Nephron progenitor cell (in vitro differentiated cells): Measurements from ENCODE around the gene PCDHB5.
"Not testable (repeated sequence)": the region's sequence is repeated elsewhere in the genome, so short reads cannot be mapped to it uniquely, and the experiment has no call there.

Experiments
- DNase-seq: peaks from one replicate; pipeline ENCODE4 v3.0.0; 2021
- H3K27ac Mint-ChIP-seq: 2 replicates; pipeline ENCODE4 v1.8.0; 2021; ENCODE audit warnings: mild to moderate bottlenecking, moderate library complexity, mixed read lengths
- H3K27me3 Mint-ChIP-seq: 2 replicates; pipeline ENCODE4 v1.8.0; 2021; ENCODE audit warnings: mild to moderate bottlenecking, low read depth, mixed read lengths; ENCODE audit not compliant: poor library complexity
- H3K36me3 Mint-ChIP-seq: 2 replicates; pipeline ENCODE4 v1.8.0; 2021; ENCODE audit warnings: low read depth, mixed read lengths
- H3K4me1 Mint-ChIP-seq: 2 replicates; pipeline ENCODE4 v1.8.0; 2021; ENCODE audit warnings: mixed read lengths
- H3K4me3 Mint-ChIP-seq: 2 replicates; pipeline ENCODE4 v1.8.0; 2021; ENCODE audit warnings: mild to moderate bottlenecking, moderate library complexity, mixed read lengths
- H3K9me3 Mint-ChIP-seq: 2 replicates; pipeline ENCODE4 v1.8.0; 2021; ENCODE audit warnings: mild to moderate bottlenecking, moderate library complexity, mixed read lengths
- CTCF ChIP-seq: fragments of 200-600 bp; sonication (generic); IDR thresholded peaks from 2 replicates; pipeline ENCODE4 v1.5.0; 2021; ENCODE audit warnings: antibody characterized with exemption

PCDHB5 gene

GRCh38 chr5:141135030-141135717 is at the start of gene PCDHB5:
TSS of gene PCDHB5 (plus strand) at chr5:141135206. CDS start at chr5:141135435, 229 bp downstream.
- peaks cover 3% of the 10 kb centered on the region for H3K27me3 Mint-ChIP-seq
- H3K36me3 Mint-ChIP-seq: peaks cover 87% of the 10 kb centered on the region
- peak; percentile 14 for DNase-seq
- peaks cover 92% of the 10 kb centered on the region for H3K9me3 Mint-ChIP-seq
- H3K4me3 Mint-ChIP-seq: peak within 1 kb of the TSS; percentile 88
- TF ChIP-seq CTCF: no peak
- H3K4me1 Mint-ChIP-seq: no peaks in the 10 kb centered on the region
- peak within 1 kb of the TSS; percentile 85 for H3K27ac Mint-ChIP-seq

DNA sequence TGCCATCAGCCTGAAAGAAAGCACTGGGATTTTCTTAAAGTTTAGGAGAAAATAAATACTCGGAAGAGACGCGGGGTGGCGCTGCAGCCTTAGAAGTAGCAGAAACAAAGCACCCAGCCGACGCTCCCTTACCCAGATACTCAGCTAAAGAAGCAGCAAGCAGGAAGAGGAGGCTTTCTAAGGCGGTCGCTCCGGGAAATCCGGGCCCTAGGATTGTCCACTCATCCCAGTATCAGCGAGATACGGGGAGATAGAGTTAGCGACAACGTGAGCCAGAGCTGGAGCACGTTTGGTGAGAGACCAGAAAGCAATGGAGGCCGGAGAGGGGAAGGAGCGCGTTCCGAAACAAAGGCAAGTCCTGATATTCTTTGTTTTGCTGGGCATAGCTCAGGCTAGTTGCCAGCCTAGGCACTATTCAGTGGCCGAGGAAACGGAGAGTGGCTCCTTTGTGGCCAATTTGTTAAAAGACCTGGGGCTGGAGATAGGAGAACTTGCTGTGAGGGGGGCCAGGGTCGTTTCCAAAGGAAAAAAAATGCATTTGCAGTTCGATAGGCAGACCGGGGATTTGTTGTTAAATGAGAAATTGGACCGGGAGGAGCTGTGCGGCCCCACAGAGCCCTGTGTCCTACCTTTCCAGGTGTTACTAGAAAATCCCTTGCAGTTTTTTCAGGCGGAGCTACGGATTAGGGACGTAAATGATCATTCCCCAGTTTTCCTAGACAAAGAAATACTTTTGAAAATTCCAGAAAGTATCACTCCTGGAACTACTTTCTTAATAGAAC is 40.3 kb upstream of the PCDHB5 start, which contains the start of gene PCDHB2:
TSS of gene PCDHB2 (plus strand) at position 135 of the 782 bp plus-strand sequence. CDS start at position 311, 176 bp downstream.
- Mint-ChIP-seq H3K4me1 (peaks cover 12% of the 10 kb centered on the region), H3K36me3 (peaks cover 53% of the 10 kb centered on the region), H3K27me3 (peaks cover 12% of the 10 kb centered on the region), H3K4me3 (peak within 1 kb of the TSS; percentile 99), H3K9me3 (peaks cover 67% of the 10 kb centered on the region), H3K27ac (peak within 1 kb of the TSS; percentile 99)
- DNase-seq: peak; percentile 80
- peak; percentile 76 for TF ChIP-seq CTCF

DNA sequence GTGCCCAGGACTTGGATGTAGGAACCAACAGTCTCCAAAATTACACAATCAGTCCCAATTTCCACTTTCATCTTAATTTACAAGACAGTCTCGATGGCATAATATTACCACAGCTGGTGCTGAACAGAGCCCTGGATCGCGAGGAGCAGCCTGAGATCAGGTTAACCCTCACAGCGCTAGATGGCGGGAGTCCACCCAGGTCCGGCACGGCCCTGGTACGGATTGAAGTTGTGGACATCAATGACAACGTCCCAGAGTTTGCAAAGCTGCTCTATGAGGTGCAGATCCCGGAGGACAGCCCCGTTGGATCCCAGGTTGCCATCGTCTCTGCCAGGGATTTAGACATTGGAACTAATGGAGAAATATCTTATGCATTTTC is 39.8 kb upstream of the PCDHB5 start:
- no peak for DNase-seq
- Mint-ChIP-seq H3K4me1 (peaks cover 12% of the 10 kb centered on the region), H3K27ac (no peak overlapping the region), H3K9me3 (peaks cover 73% of the 10 kb centered on the region), H3K36me3 (peaks cover 59% of the 10 kb centered on the region), H3K4me3 (peak overlapping the region; percentile 99), H3K27me3 (peaks cover 10% of the 10 kb centered on the region)
- no peak for TF ChIP-seq CTCF

DNA sequence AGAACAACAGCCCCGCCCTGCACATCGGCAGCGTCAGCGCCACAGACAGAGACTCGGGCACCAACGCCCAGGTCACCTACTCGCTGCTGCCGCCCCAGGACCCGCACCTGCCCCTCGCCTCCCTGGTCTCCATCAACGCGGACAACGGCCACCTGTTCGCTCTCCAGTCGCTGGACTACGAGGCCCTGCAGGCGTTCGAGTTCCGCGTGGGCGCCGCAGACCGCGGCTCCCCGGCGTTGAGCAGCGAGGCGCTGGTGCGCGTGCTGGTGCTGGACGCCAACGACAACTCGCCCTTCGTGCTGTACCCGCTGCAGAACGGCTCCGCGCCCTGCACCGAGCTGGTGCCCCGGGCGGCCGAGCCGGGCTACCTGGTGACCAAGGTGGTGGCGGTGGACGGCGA is 38.8 kb upstream of the PCDHB5 start:
- Mint-ChIP-seq H3K4me1 (peaks cover 12% of the 10 kb centered on the region), H3K36me3 (peaks cover 68% of the 10 kb centered on the region), H3K9me3 (peaks cover 79% of the 10 kb centered on the region), H3K4me3 (peak overlapping the region; percentile 99), H3K27me3 (peaks cover 10% of the 10 kb centered on the region)
- not testable (repeated sequence) for DNase-seq, H3K27ac Mint-ChIP-seq

DNA sequence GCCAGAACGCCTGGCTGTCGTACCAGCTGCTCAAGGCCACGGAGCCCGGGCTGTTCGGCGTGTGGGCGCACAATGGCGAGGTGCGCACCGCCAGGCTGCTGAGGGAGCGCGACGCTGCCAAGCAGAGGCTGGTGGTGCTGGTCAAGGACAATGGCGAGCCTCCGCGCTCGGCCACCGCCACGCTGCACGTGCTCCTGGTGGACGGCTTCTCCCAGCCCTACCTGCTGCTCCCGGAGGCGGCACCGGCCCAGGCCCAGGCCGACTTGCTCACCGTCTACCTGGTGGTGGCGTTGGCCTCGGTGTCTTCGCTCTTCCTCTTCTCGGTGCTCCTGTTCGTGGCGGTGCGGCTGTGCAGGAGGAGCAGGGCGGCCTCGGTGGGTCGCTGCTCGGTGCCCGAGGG is 38.4 kb upstream of the PCDHB5 start:
- peaks cover 72% of the 10 kb centered on the region for H3K36me3 Mint-ChIP-seq

DNA sequence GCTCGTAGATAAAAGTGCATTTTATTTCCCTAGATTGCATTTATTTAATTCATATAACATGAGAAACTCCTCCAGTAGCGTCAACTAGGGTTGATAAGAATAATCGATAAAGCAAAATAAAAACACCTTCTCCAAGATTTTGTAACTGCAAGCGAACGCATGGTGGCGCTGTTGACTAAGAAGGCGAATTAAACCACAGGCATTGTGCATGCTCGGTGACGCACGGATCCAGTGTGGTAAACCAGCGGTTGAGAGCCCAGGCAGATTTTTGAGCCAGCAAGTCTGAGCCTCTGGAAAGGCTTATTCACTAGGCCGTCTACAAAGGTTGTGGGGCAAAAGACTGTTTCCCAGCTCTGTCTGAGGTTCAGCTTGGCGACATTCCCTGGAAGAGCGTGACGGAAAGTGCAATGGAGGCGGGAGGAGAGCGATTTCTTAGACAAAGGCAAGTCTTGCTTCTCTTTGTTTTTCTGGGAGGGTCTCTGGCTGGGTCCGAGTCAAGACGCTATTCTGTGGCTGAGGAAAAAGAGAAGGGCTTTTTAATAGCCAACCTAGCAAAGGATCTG is 34.7 kb upstream of the PCDHB5 start, which contains the start of gene PCDHB3:
TSS of gene PCDHB3 (plus strand) at position 231 of the 563 bp plus-strand sequence. CDS start at position 408, 177 bp downstream.
- DNase-seq: no peak
- Mint-ChIP-seq H3K9me3 (peaks cover 89% of the 10 kb centered on the region), H3K27me3 (peaks cover under 1% of the 10 kb centered on the region), H3K27ac (no peak within 1 kb of the TSS), H3K4me3 (no peak within 1 kb of the TSS), H3K4me1 (peaks cover 2% of the 10 kb centered on the region), H3K36me3 (peaks cover 90% of the 10 kb centered on the region)
- no peak for TF ChIP-seq CTCF

More for the DNA sequence above, 38.4 kb upstream of the PCDHB5 start:
- peaks cover 12% of the 10 kb centered on the region for H3K4me1 Mint-ChIP-seq
- H3K27ac Mint-ChIP-seq, H3K4me3 Mint-ChIP-seq, DNase-seq: not testable (repeated sequence)
- H3K9me3 Mint-ChIP-seq: peaks cover 83% of the 10 kb centered on the region
- peaks cover 10% of the 10 kb centered on the region for H3K27me3 Mint-ChIP-seq
